GM12892 (cell line): Measurements from ENCODE around the gene RGR.

Experiments
- POLR2A ChIP-seq: IDR thresholded peaks from 2 replicates; pipeline ENCODE4 v1.6.1; 2011; ENCODE audit warnings: low read depth, low read length, control low read depth
- POLR2AphosphoS5 ChIP-seq: IDR thresholded peaks from 2 replicates; pipeline ENCODE4 v1.6.1; 2011; ENCODE audit warnings: low read depth, low read length, control low read depth

DNA sequence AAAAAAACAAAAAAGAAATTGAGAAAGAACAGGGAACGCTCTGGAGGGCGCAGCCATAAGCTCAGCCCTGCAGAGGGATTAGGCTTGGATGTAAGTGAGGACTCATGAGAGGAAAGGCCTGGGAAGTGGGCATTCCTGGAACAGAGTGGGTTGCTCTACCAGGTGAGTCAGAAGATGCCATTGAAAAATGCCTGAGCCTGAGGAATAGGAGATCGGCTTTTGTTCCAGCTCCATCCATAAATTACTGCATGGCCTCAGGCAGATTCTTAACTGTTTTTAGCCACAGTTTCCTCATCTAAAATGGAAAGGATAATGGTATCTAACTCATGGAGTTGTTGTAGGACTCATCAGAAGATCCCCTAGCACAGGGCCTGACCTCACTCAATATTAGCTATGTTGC, 1.1 kb upstream of the RGR start:
- TF ChIP-seq POLR2A, result no peak
- no peak for TF ChIP-seq POLR2AphosphoS5
